ENCODE data around the gene CAPN12. TPM values are rescaled to one million over a fixed set of nuclear protein-coding genes. Genes with fewer than 3 reads are reported as not detected.

The CAPN12 gene
- total RNA-seq, 1 experiment from 2014 or later = 58.5 TPM

GRCh38 chr19:38742296-38742695 lies 2.0 kb downstream of the CAPN12 start:
- Histone ChIP-seq H3K27me3 (ENCODE audit: control insufficient read depth, insufficient read depth, low read length) (no peaks in the 10 kb centered on the region), H3K9me3 (ENCODE audit: control insufficient read depth, insufficient read depth, low read depth, low read length) (no peaks in the 10 kb centered on the region), H3K27ac (ENCODE audit: low read length) (no peak overlapping the region), H3K4me1 (ENCODE audit: control insufficient read depth, insufficient read depth, low read length) (0 out of 2 replicates have a peak, but pooled peaks cover 4% of the 10 kb centered on the region), H3K36me3 (ENCODE audit: control insufficient read depth, insufficient read depth, low read length) (no peaks in the 10 kb centered on the region), H3K4me3 (ENCODE audit: low read depth in 2 of 2, low read length in 2 of 2) (no peak overlapping the region)
- no peak for ATAC-seq
- no TSS peak for BruUV-seq (replicated peaks)
- ChIA-PET CTCF (interaction anchor here (0.6 to 1.1 kb wide), 4 partner anchors 12 to 262 kb away, joined by 3 to 5 read pairs (median 3); no protein-coding TSS in a partner anchor), POLR2A (interaction anchor here (0.5 to 0.7 kb wide), 5 partner anchors 21 to 1519 kb away, joined by 4 to 11 read pairs (median 4); no protein-coding TSS in a partner anchor)
- no peak for TF ChIP-seq POLR2AphosphoS5 (IDR thresholded peaks at IDR 0.05; ENCODE audit: low read depth, low read length)
- no peak for TF ChIP-seq TCF7L2 (IDR thresholded peaks at IDR 0.05; ENCODE audit: low read depth, low read length)
- no peak for TF ChIP-seq SIN3A (IDR thresholded peaks at IDR 0.05; ENCODE audit: borderline replicate concordance, insufficient read depth, low read depth, low read length)
- no peak for TF ChIP-seq CTCF (IDR thresholded peaks at IDR 0.05)
- intact Hi-C loops (cut with micrococcal nuclease; ENCODE audit: unreplicated experiment) (no loop called here), in situ Hi-C loops (cut with HindIII; ENCODE audit: low pct_unique_long_range_greater_than_20kb, low sequenced_read_pairs) (no loop called here)
- no peak for DNase-seq (ENCODE audit: low read depth, low spot score)

- no peak for TF ChIP-seq POLR2AphosphoS5 (IDR thresholded peaks at IDR 0.05; ENCODE audit: low read depth, low read length)
- no peak for TF ChIP-seq REST (IDR thresholded peaks at IDR 0.05; ENCODE audit: insufficient read depth in 1 of 2, low read depth in 2 of 2, low read length in 1 of 2)
- TF ChIP-seq CTCF (IDR thresholded peaks at IDR 0.05) = no peak
- no peak for TF ChIP-seq SIN3A (IDR thresholded peaks at IDR 0.05; ENCODE audit: borderline replicate concordance, insufficient read depth, low read depth, low read length)
- TF ChIP-seq TCF7L2 (IDR thresholded peaks at IDR 0.05; ENCODE audit: low read depth, low read length) = no peak
- POLR2A ChIA-PET = no interaction called here
- H3K27me3 ChIP-seq (ENCODE audit: control insufficient read depth, insufficient read depth, low read length) = no peaks in the 10 kb centered on the region
- H3K4me1 ChIP-seq (ENCODE audit: control insufficient read depth, insufficient read depth, low read length) = 0 out of 2 replicates have a peak, but pooled peaks cover 4% of the 10 kb centered on the region
- no peak overlapping the region for H3K27ac ChIP-seq (ENCODE audit: low read length)
- H3K4me3 ChIP-seq (ENCODE audit: low read depth in 2 of 2, low read length in 2 of 2) = no peak overlapping the region
- H3K9me3 ChIP-seq (ENCODE audit: control insufficient read depth, insufficient read depth, low read depth, low read length) = no peaks in the 10 kb centered on the region
- no peak for DNase-seq (ENCODE audit: low read depth, low spot score)
- CTCF ChIA-PET = interaction anchor here (0.7 to 1.1 kb wide), 3 partner anchors 12 to 201 kb away, joined by 3 to 7 read pairs (median 6); no protein-coding TSS in a partner anchor
- in situ Hi-C loops (cut with HindIII; ENCODE audit: low pct_unique_long_range_greater_than_20kb, low sequenced_read_pairs) = no loop called here
- intact Hi-C loops (cut with micrococcal nuclease; ENCODE audit: unreplicated experiment) = no loop called here
- no peaks in the 10 kb centered on the region for H3K36me3 ChIP-seq (ENCODE audit: control insufficient read depth, insufficient read depth, low read length)
- no peak for ATAC-seq
- no TSS peak for BruUV-seq (replicated peaks)
Measured at GRCh38 chr19:38741670-38742069, 2.6 kb downstream of the CAPN12 start.
